GM19397 (cell line): ENCODE measurements around the gene PLEKHM1.
"Not testable (repeated sequence)": the region's sequence is repeated elsewhere in the genome, so short reads cannot be mapped to it uniquely, and the experiment has no call there.

Experiments used
- ATAC-seq: cut with Tn5 transposase; IDR thresholded peaks from one replicate; pipeline ENCODE4 v1.9.1; 2021; ENCODE audit warnings: mild to moderate bottlenecking, moderate library complexity; ENCODE audit not compliant: unreplicated experiment

The PLEKHM1 gene

GRCh38 chr17:45490615-45491433 is at the start of gene PLEKHM1:
TSS of gene PLEKHM1 (minus strand) at chr17:45490721. CDS start at chr17:45482484, 8,237 bp downstream.
- peak; percentile 96 for ATAC-seq

- not testable (repeated sequence) for ATAC-seq
Measured at GRCh38 chr17:45538168-45538567, 47.6 kb upstream of the PLEKHM1 start.

- ATAC-seq: not testable (repeated sequence)
Measured at GRCh38 chr17:45506072-45506471, 15.6 kb upstream of the PLEKHM1 start.

GRCh38 chr17:45505183-45505582 is 14.7 kb upstream of the PLEKHM1 start:
- ATAC-seq: not testable (repeated sequence)

GRCh38 chr17:45501092-45501707 is 10.7 kb upstream of the PLEKHM1 start:
- not testable (repeated sequence) for ATAC-seq

- ATAC-seq: not testable (repeated sequence)
Measured at GRCh38 chr17:45500478-45500877, 10.0 kb upstream of the PLEKHM1 start.

GRCh38 chr17:45499208-45499607 is 8.7 kb upstream of the PLEKHM1 start:
- not testable (repeated sequence) for ATAC-seq

- not testable (repeated sequence) for ATAC-seq
Measured at GRCh38 chr17:45498377-45498776, 7.9 kb upstream of the PLEKHM1 start.

- ATAC-seq: not testable (repeated sequence)
Measured at GRCh38 chr17:45497449-45497848, 6.9 kb upstream of the PLEKHM1 start.

- ATAC-seq: not testable (repeated sequence)
Measured at GRCh38 chr17:45496507-45496906, 6.0 kb upstream of the PLEKHM1 start.

GRCh38 chr17:45494556-45494955 is 4.0 kb upstream of the PLEKHM1 start:
- ATAC-seq: not testable (repeated sequence)

GRCh38 chr17:45492156-45492555 is 1.6 kb upstream of the PLEKHM1 start:
- not testable (repeated sequence) for ATAC-seq

- not testable (repeated sequence) for ATAC-seq
Measured at GRCh38 chr17:45490198-45490597, 323 bp downstream of the PLEKHM1 start.

- not testable (repeated sequence) for ATAC-seq
Measured at GRCh38 chr17:45487704-45488103, 2.8 kb downstream of the PLEKHM1 start.

GRCh38 chr17:45483591-45484216 is 6.8 kb downstream of the PLEKHM1 start:
- not testable (repeated sequence) for ATAC-seq

GRCh38 chr17:45483177-45483576 is 7.3 kb downstream of the PLEKHM1 start:
- not testable (repeated sequence) for ATAC-seq

- ATAC-seq: not testable (repeated sequence)
Measured at GRCh38 chr17:45482317-45482716, 8.2 kb downstream of the PLEKHM1 start.

GRCh38 chr17:45475436-45475835 is 15.1 kb downstream of the PLEKHM1 start:
- not testable (repeated sequence) for ATAC-seq

- ATAC-seq: not testable (repeated sequence)
Measured at GRCh38 chr17:45472249-45472648, 18.3 kb downstream of the PLEKHM1 start.

GRCh38 chr17:45469204-45469563 is 21.3 kb downstream of the PLEKHM1 start:
- ATAC-seq: not testable (repeated sequence)
